Psoas muscle (tissue), 8 donors: ENCODE data around the gene ARMC7. TPM values are rescaled to one million over a fixed set of nuclear protein-coding genes. Genes with fewer than 3 reads are reported as not detected.
A peak's percentile ranks its signal among the peaks of the same experiment; 100 is the strongest.
"Not testable (repeated sequence)": the region's sequence is repeated elsewhere in the genome, so short reads cannot be mapped to it uniquely, and the experiment has no call there.

Source experiments
- ATAC-seq, 4 donors: fragments of 200-7000 bp; cut with Tn5 transposase; one replicate each; pipeline ENCODE4 v1.9.1; 2020; ENCODE audit warnings: moderate library complexity in 3 of 4, mild to moderate bottlenecking in 2 of 4
- DNase-seq, 2 donors: peaks; one replicate each; pipeline ENCODE4 v3.0.0-alpha.2; 2020
- H3K27ac ChIP-seq: fragments of 200-600 bp; one replicate; pipeline ENCODE4 v1.8.0; 2022
- H3K27me3 ChIP-seq, 3 donors: fragments of 200-600 bp in 1 of 3; one replicate each; pipeline versions ENCODE4 v1.6.1 to v1.8.0; 2013 to 2022; ENCODE audit warnings: low read length in 2 of 3, mild to moderate bottlenecking in 2 of 3, moderate library complexity in 1 of 3; ENCODE audit not compliant: insufficient read depth in 3 of 3
- H3K36me3 ChIP-seq, 2 donors: fragments of 200-600 bp in 1 of 2; one replicate each; pipeline versions ENCODE4 v1.6.1 to v1.8.0; 2013 to 2022; ENCODE audit warnings: low read depth in 1 of 2, mild to moderate bottlenecking in 1 of 2, moderate library complexity in 1 of 2; ENCODE audit not compliant: insufficient read depth in 1 of 2
- H3K4me1 ChIP-seq: fragments of 200-600 bp; one replicate; pipeline ENCODE4 v1.8.0; 2022
- H3K4me3 ChIP-seq: fragments of 200-600 bp; one replicate; pipeline ENCODE4 v1.8.0; 2022; ENCODE audit warnings: mild to moderate bottlenecking
- H3K9me3 ChIP-seq: fragments of 200-600 bp; one replicate; pipeline ENCODE4 v1.8.0; 2022
- CTCF ChIP-seq: fragments of 200-600 bp; IDR thresholded peaks from one replicate; pipeline ENCODE4 v1.8.0; 2022; ENCODE audit warnings: antibody characterized with exemption
- WGBS, 3 donors: extraction: QIAGEN DNeasy Blood & Tissue Kit; methylation state at CpG; one replicate each; pipeline versions ENCODE4 v1.1.6 to v1.1.7; 2013; 5-methylcytosine and 5-hydroxymethylcytosine counted together
- intact Hi-C, 2 donors: fragments of 100-400 bp; cut with DNase I; formaldehyde crosslinking; loops; one replicate each; pipeline versions ENCODE4 v1.11.0 to v1.14.2; 2022
- polyA plus RNA-seq, 3 donors: library from polyadenylated mRNA; stranded (reverse); fragments of 200-250 nt; gene quantifications; one replicate each; pipeline ENCODE4 v1.2.3, GENCODE V29; 2013
- total RNA-seq, 4 donors: library from RNA; stranded (reverse); fragmentation: NEBNext Ultra II Directional in 2 of 4; extraction: Animal tissue kit (Norgen Biotek cat#: 25700) in 2 of 4; gene quantifications; one replicate each; pipeline versions ENCODE4 v1.2.1 to v1.2.4, GENCODE V29; 2021 to 2023
- donor health status: healthy with polysubstance abuse.
- donor health status: DM: no; HTN: no; CAD: no; lungs with moderate emphysema.
- donor health status: Bipolar disorder and iron deficiency.
- donor health status: healthy.
- donor health status: DM: yes; HTN: yes; CAD: no.
- donor health status: DM: no; HTN: no; CAD: no.
- donor health status: DM: no; HTN: no; CAD: no.
- donor health status: DM: yes; HTN: yes; CAD: no.

The ARMC7 gene
- total and polyA plus RNA-seq, 7 donors, result 2.7 to 7.0 (median 3.9) TPM

GRCh38 chr17:75065562-75066151, 44.1 kb upstream of the ARMC7 start:
- H3K36me3 ChIP-seq, result peaks cover 3 to 45% of the 10 kb centered on the region in 2 donors
- intact Hi-C loops, result no loop called here
- no peak for TF ChIP-seq CTCF
- H3K9me3 ChIP-seq, result no peaks in the 10 kb centered on the region
- no peaks in the 10 kb centered on the region for H3K4me1 ChIP-seq
- no peak overlapping the region for H3K4me3 ChIP-seq
- no peaks in the 10 kb centered on the region for H3K27me3 ChIP-seq
- H3K27ac ChIP-seq, result no peak overlapping the region
- 74 to 86% (median 78%) methylated on average over 6 of the region's 6 CpGs for WGBS, 3 donors
- ATAC-seq, result no peak
- DNase-seq, result no peak

DNA sequence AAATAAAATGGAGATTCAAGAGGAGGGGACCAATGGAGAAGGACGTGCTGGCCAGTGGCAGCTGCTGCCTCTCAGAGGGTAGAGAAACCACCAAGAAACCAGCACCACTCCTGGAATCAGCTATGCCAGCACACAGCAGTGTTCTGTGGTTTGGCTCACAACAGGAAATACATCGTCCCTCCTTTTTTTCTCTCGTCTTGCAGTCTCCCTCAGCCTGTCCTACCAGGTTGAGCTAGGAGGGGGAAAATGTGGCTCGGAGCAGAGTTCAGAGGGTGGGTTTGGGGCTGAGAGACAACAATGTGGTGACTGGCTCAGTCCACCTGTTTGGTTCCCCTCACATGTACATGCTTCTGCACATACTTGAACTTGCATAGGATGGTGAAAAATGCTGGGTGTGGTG, 41.9 kb upstream of the ARMC7 start:
- intact Hi-C loops, result no loop called here
- 66 to 78% (median 73%) methylated on average over 4 of the region's 4 CpGs for WGBS, 3 donors

GRCh38 chr17:75068750-75069149, 41.0 kb upstream of the ARMC7 start:
- Histone ChIP-seq H3K4me3 (no peak overlapping the region), H3K27ac (no peak overlapping the region), H3K9me3 (no peaks in the 10 kb centered on the region), H3K36me3 (peaks cover 0 to 19% of the 10 kb centered on the region in 2 donors), H3K27me3 (no peaks in the 10 kb centered on the region), H3K4me1 (peaks cover 2% of the 10 kb centered on the region)
- intact Hi-C loops, result no loop called here
- ATAC-seq (no peak), DNase-seq (no peak)
- no peak for TF ChIP-seq CTCF
- 82 to 86% (median 85%) methylated on average over 8 of the region's 8 CpGs for WGBS, 3 donors

More for the DNA sequence above, 41.9 kb upstream of the ARMC7 start:
- H3K27me3 ChIP-seq, result no peaks in the 10 kb centered on the region
- H3K4me1 ChIP-seq, result no peaks in the 10 kb centered on the region
- peaks cover 3 to 28% of the 10 kb centered on the region in 2 donors for H3K36me3 ChIP-seq
- ATAC-seq (no peak), DNase-seq (no peak)
- TF ChIP-seq CTCF, result no peak
- H3K9me3 ChIP-seq, result no peaks in the 10 kb centered on the region
- no peak overlapping the region for H3K27ac ChIP-seq
- no peak overlapping the region for H3K4me3 ChIP-seq

DNA sequence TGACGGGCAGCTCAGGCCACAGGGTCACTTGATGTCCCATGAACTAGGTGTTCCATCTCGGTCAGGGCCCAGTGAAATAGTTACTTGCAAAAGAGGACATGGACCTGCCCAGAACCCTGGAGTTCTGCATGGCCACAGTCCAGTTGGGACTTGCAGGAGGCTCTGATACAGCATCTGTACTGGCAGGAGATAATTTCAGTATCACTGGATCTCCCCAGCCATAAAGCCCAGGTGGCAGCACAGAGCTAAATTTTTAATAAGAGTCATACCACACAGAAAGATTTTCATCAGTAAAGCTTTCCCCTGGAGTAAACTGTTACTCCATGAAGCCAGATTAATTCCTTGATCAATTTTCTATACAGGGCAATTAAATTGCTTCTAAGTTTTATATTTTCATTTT, 40.0 kb upstream of the ARMC7 start:
- no peak overlapping the region for H3K27ac ChIP-seq
- intact Hi-C loops, result no loop called here
- ATAC-seq (no peak), DNase-seq (no peak)
- peaks cover 2% of the 10 kb centered on the region for H3K4me1 ChIP-seq
- H3K9me3 ChIP-seq, result no peaks in the 10 kb centered on the region
- no peaks in the 10 kb centered on the region for H3K27me3 ChIP-seq
- TF ChIP-seq CTCF, result peak; percentile 16
- peaks cover 0 to 9% of the 10 kb centered on the region in 2 donors for H3K36me3 ChIP-seq
- 92 to 96% (median 93%) methylated on average over 2 of the region's 2 CpGs for WGBS, 3 donors
- H3K4me3 ChIP-seq, result no peak overlapping the region

- ATAC-seq, result peak in 3 of 4 donors; percentile 49 to 75 (median 59)
- 68 to 74% (median 70%) methylated on average over 8 of the region's 8 CpGs for WGBS, 3 donors
- H3K9me3 ChIP-seq, H3K36me3 ChIP-seq, H3K27me3 ChIP-seq, DNase-seq, H3K4me3 ChIP-seq, intact Hi-C loops, H3K4me1 ChIP-seq: not testable (repeated sequence)
- H3K27ac ChIP-seq, result peak overlapping the region; percentile 36
Observed at GRCh38 chr17:75071478-75072271, 38.1 kb upstream of the ARMC7 start.

DNA sequence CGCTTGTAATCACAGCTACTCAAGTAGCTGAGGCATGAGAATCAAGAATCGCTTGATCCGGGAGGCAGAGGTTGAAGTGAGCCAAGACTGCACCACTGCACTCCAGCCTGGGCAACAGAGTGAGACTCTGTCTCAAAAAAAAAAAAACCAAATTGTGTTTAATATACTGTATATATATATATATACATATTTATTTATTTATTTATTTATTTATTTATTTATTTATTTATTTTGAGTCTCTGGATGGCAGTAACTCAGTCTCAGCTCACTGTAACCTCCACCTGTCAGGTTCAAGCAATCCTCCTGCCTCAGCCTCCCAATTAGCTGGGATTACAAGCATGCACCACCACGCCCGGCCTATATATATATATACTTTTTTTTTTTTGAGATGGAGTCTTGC, 36.9 kb upstream of the ARMC7 start:
- H3K36me3 ChIP-seq, DNase-seq, H3K27me3 ChIP-seq, intact Hi-C loops, ATAC-seq, H3K9me3 ChIP-seq, H3K27ac ChIP-seq, H3K4me3 ChIP-seq: not testable (repeated sequence)
- 91 to 100% (median 98%) methylated on average over 5 of the region's 5 CpGs for WGBS, 3 donors
- peaks cover 11% of the 10 kb centered on the region for H3K4me1 ChIP-seq
